ENCODE results near the gene MRPS16.

Gene MRPS16

GRCh38 chr10:73238990-73239566 lies 13.4 kb downstream of the MRPS16 start:
- no peak for DNase-seq

- DNase-seq = no peak
These were observed 17.7 kb downstream of the MRPS16 start for GRCh38 chr10:73234695-73235094.

- no peak for DNase-seq
These were observed 18.6 kb downstream of the MRPS16 start for GRCh38 chr10:73233883-73234282.

GRCh38 chr10:73232887-73233286 lies 19.6 kb downstream of the MRPS16 start:
- DNase-seq = no peak

GRCh38 chr10:73229567-73229966 lies 22.9 kb downstream of the MRPS16 start:
- DNase-seq = no peak

- no peak for DNase-seq
These were observed 24.2 kb downstream of the MRPS16 start for GRCh38 chr10:73228247-73228646.

- DNase-seq = no peak
These were observed 25.8 kb downstream of the MRPS16 start for GRCh38 chr10:73226663-73227062.

- DNase-seq = no peak
These were observed 26.9 kb downstream of the MRPS16 start for GRCh38 chr10:73225518-73225917.

- no peak for DNase-seq
These were observed 31.5 kb downstream of the MRPS16 start for GRCh38 chr10:73220989-73221388.

GRCh38 chr10:73219384-73219783 lies 33.1 kb downstream of the MRPS16 start:
- DNase-seq = no peak

- DNase-seq = no peak
These were observed 33.8 kb downstream of the MRPS16 start for GRCh38 chr10:73218431-73219191.

- no peak for DNase-seq
These were observed 34.8 kb downstream of the MRPS16 start for GRCh38 chr10:73217628-73218027.

- no peak for DNase-seq
These were observed 36.7 kb downstream of the MRPS16 start for GRCh38 chr10:73215749-73216148.

GRCh38 chr10:73211106-73211811 lies 41.2 kb downstream of the MRPS16 start:
- no peak for DNase-seq

GRCh38 chr10:73210395-73211105 lies 41.9 kb downstream of the MRPS16 start:
- DNase-seq = no peak

- no peak for DNase-seq
These were observed 42.7 kb downstream of the MRPS16 start for GRCh38 chr10:73209705-73210104.

GRCh38 chr10:73207883-73208282 lies 44.6 kb downstream of the MRPS16 start:
- DNase-seq = no peak

GRCh38 chr10:73206385-73206784 lies 46.1 kb downstream of the MRPS16 start:
- DNase-seq = no peak

- no peak for DNase-seq
These were observed 46.6 kb downstream of the MRPS16 start for GRCh38 chr10:73205890-73206289.

- no peak for DNase-seq
These were observed 47.4 kb downstream of the MRPS16 start for GRCh38 chr10:73205081-73205480.

Data from NCI-H1436 treated with DMSO at 0.1 percent for 48 hours (cell line).